VCaP (cell line): ENCODE results near the gene HIRIP3.

Experiments used
- H3K27ac ChIP-seq: fragments of 450-650 bp; 2 replicates; pipeline ENCODE4 v1.5.1; 2017
- TF ChIP-seq, protein P1 (sequence below): fragments of 450-650 bp; conservative IDR thresholded peaks from 2 replicates; pipeline ENCODE4 v1.5.1; 2017; ENCODE audit warnings: mild to moderate bottlenecking, moderate library complexity

HIRIP3 gene

DNA sequence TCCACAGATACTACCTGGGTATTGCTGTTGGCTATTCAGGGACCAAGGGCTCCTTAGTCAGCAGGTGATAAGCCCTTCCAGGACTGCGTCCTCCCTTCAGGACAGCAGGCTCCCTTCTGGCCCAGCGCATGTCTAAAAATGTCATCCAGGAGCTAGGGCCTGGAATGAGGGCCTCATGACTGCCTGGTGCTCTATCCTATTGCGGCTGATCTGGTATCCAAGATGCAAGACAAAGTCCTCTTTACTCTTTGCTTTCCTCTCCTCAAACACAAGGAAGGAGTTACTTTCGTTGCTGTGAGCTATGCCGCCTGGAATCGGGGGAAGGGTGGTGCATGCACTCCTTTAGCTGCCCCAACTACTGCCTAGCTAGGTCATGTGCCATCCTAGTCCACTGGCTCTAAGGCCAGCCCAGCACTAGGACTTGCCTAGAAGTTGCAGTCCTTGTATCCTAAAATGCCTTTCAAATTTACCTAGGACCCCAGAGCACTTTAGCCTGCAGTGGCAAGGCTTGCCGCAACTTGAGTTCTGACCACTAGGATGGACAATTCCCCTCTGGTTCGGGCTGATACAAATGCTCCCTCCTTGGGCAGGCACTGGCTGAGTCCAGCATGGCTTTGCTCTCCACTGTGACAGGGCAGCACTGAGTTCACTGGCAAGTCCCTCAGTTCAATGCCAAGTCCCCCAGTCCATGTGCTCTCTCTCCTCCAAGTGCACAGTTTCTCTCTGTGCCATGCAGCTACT, 43.6 kb downstream of the HIRIP3 start:
- TF ChIP-seq, protein P1, sequence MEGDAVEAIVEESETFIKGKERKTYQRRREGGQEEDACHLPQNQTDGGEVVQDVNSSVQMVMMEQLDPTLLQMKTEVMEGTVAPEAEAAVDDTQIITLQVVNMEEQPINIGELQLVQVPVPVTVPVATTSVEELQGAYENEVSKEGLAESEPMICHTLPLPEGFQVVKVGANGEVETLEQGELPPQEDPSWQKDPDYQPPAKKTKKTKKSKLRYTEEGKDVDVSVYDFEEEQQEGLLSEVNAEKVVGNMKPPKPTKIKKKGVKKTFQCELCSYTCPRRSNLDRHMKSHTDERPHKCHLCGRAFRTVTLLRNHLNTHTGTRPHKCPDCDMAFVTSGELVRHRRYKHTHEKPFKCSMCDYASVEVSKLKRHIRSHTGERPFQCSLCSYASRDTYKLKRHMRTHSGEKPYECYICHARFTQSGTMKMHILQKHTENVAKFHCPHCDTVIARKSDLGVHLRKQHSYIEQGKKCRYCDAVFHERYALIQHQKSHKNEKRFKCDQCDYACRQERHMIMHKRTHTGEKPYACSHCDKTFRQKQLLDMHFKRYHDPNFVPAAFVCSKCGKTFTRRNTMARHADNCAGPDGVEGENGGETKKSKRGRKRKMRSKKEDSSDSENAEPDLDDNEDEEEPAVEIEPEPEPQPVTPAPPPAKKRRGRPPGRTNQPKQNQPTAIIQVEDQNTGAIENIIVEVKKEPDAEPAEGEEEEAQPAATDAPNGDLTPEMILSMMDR = no peak

DNA sequence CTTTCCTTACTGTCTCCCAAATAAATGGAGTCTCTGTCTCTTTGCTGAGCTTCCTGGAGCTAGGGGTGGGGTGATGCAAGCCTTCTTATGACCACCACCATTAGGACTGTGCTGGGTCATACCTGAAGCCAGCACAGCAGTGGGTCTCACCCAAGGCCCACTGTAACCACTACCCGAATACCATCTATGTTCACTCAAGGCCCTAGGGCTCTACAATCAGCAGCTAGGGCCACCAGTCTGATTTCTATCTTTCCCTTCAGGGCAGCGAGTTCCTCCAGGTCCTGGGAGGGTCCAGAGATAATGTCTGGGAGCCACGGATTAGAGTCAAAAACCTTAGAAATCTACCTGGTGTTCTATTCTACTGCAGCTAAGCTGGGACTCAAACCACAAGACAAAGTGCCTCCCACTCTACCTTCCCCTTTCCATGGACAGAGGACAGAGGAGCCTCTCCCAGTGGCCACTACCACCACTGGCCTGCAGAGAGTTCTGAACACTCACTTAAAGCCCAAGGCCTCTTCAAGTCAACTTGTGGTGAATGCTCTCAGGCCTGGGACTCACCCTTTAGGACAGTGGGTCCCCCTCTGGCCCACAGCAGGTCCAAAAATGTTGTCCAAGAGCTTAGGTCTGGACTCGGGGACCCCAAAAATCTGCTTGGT, 44.5 kb downstream of the HIRIP3 start:
- no peak overlapping the region for H3K27ac ChIP-seq
- TF ChIP-seq, protein P1 = no peak

More for the DNA sequence above, 43.6 kb downstream of the HIRIP3 start:
- H3K27ac ChIP-seq = no peak overlapping the region

DNA sequence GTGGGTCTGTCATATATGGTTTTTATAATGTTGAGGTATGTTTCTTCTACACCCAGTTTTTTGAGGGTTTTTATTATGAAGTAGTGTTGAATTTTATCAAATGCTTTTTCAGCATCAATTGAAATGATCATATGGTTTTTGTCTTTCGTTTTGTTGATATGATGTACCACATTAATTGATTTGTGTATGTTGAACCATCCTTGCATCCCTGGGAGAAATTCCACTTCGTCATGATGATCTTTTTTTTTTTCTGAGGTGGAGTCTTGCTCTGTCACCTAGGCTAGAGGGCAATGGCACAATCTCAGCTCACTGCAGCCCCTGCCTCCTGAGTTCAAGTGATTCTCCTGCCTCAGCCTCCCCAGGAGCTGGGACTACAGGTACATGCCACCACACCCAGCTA, 47.5 kb downstream of the HIRIP3 start:
- TF ChIP-seq, protein P1 = no peak
- no peak overlapping the region for H3K27ac ChIP-seq

DNA sequence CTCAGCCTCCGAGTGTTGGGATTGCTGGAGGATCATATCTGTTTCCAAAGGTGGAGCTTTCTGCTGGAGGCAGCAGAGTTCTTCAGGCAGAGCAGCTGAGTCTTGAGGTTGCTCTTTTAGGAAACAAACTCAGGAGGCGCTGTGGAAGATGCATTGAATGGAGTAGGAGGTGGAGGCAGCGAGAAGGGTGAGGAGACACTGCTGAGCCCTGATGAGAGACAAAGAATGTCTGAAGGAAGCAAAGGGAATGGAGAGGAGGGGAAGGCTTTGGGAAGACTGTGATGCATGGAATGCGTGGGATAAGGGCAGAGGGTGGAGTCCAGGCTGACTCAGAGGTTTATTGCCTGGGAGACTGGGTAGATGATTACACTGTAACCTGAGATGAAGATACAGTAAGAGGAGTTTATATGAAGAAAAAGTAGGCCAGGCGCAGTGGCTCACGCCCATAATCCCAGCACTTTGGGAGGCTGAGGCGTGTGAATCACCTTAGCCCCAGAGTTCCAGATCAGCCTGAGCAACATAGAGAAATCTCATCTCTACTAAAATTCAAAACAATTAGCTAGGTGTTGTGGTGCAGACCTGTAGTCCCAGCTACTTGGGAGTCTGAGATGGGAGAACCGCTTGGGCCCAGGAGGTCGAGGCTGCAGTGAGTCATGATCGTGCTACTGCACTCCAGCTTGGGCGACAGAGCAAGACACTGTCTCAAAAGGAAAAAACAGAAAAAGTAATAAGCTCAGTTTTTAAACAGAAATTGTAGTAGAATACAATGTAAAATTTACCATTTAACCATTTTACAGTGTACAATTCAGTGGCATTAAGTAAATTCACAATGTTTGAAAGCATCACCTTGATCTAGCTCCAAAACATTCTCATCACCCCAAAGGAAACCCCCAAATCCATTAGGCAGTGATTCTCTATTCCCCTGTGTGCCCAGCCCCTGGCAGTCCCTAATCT, 51.3 kb downstream of the HIRIP3 start:
- H3K27ac ChIP-seq = peak overlapping the region; percentile 72

More for the DNA sequence above, 51.3 kb downstream of the HIRIP3 start:
- TF ChIP-seq, protein P1 = 0 out of 2 replicates have a peak, but pooled peaks have one; percentile 7
